K562 (cell line): ENCODE results near the gene CTTNBP2NL.

Experiments used
- ATF2 ChIP-seq: sonication (generic); formaldehyde crosslinking; IDR thresholded peaks from 2 replicates; pipeline ENCODE4 v1.8.1; 2022; ENCODE audit warnings: missing genetic modification reagents
- COPS2 ChIP-seq: fragments of 450-650 bp; conservative IDR thresholded peaks from 2 replicates; pipeline ENCODE4 v1.6.1; 2016; ENCODE audit warnings: mild to moderate bottlenecking, moderate library complexity
- DNMT1 ChIP-seq: fragments of 450-650 bp; IDR thresholded peaks from 2 replicates; pipeline ENCODE4 v1.6.1; 2016; ENCODE audit warnings: antibody characterized with exemption, mild to moderate bottlenecking
- JUNB ChIP-seq: fragments of 450-650 bp; formaldehyde crosslinking; conservative IDR thresholded peaks from 2 replicates; pipeline ENCODE4 v1.4.0; 2020; ENCODE audit warnings: mild to moderate bottlenecking
- LEF1 ChIP-seq: fragments of 450-650 bp; IDR thresholded peaks from 2 replicates; pipeline ENCODE4 v1.6.1; 2016; ENCODE audit warnings: mild to moderate bottlenecking
- MAFK ChIP-seq: IDR thresholded peaks from 2 replicates; pipeline ENCODE4 v1.6.1; 2011; ENCODE audit warnings: low read length, improper control_type of control experiment
- MEIS2 ChIP-seq: fragments of 450-650 bp; IDR thresholded peaks from 2 replicates; pipeline ENCODE4 v1.6.1; 2014; ENCODE audit warnings: mild to moderate bottlenecking; ENCODE audit not compliant: partially characterized antibody
- RAD21 ChIP-seq, 2 experiments: fragments of 250-450 bp in 1 of 2; fragments of 450-650 bp in 1 of 2; sonication (Bioruptor Pico) in 1 of 2; formaldehyde crosslinking in 1 of 2; IDR thresholded peaks in 1 of 2; conservative IDR thresholded peaks in 1 of 2; 2 replicates each; pipeline versions ENCODE4 v1.4.0 to v1.8.0; 2020 to 2022; ENCODE audit warnings: mild to moderate bottlenecking in 2 of 2, moderate library complexity in 1 of 2
- TF ChIP-seq, protein P1 (sequence below), 3 experiments: IDR thresholded peaks in 2 of 3; conservative IDR thresholded peaks in 1 of 3; 2 replicates each; pipeline ENCODE4 v1.5.1; 2011 to 2012; ENCODE audit warnings: low read length in 3 of 3, mild to moderate bottlenecking in 3 of 3, control low read depth in 2 of 3, improper control_type of control experiment in 1 of 3, inconsistent platforms in 1 of 3, low read depth in 1 of 3, mixed read lengths in 1 of 3, moderate library complexity in 1 of 3; ENCODE audit not compliant: insufficient read depth in 2 of 3

DNA sequence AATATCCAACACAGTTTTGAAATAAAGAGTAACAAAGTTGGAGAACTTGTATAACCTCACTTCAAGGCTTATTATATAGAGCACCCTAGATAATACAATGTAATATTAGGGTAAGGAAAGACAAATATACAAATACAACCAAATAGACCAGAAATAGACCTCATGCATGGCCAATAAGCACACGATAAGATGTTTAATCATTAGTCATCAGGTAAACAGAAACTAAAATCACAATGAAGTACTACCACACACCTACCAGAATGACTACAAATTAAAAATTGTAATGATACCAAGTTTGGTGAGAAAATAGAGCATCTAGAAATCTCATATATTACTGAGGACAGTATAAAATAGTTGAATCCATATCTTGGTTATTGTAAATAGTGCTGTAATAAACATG is 20.3 kb upstream of the CTTNBP2NL start:
- TF ChIP-seq RAD21 (CRISPR knock-in tag; conservative IDR thresholded peaks at IDR 0.05 in 1 of 2, IDR thresholded peaks at IDR 0.05 in 1 of 2) = no peak
- TF ChIP-seq ATF2 (CRISPR knock-in tag) = no peak
- no peak for TF ChIP-seq MEIS2
- no peak for TF ChIP-seq MAFK
- TF ChIP-seq LEF1 = no peak
- TF ChIP-seq, protein P1, sequence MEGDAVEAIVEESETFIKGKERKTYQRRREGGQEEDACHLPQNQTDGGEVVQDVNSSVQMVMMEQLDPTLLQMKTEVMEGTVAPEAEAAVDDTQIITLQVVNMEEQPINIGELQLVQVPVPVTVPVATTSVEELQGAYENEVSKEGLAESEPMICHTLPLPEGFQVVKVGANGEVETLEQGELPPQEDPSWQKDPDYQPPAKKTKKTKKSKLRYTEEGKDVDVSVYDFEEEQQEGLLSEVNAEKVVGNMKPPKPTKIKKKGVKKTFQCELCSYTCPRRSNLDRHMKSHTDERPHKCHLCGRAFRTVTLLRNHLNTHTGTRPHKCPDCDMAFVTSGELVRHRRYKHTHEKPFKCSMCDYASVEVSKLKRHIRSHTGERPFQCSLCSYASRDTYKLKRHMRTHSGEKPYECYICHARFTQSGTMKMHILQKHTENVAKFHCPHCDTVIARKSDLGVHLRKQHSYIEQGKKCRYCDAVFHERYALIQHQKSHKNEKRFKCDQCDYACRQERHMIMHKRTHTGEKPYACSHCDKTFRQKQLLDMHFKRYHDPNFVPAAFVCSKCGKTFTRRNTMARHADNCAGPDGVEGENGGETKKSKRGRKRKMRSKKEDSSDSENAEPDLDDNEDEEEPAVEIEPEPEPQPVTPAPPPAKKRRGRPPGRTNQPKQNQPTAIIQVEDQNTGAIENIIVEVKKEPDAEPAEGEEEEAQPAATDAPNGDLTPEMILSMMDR (IDR thresholded peaks at IDR 0.05 in 2 of 3, conservative IDR thresholded peaks at IDR 0.05 in 1 of 3; ENCODE audit: insufficient read depth in 2 of 3, low read depth in 1 of 3, low read length in 3 of 3) = no peak
- TF ChIP-seq DNMT1 = no peak
- TF ChIP-seq JUNB (CRISPR knock-in tag) = no peak
- TF ChIP-seq COPS2 = no peak
